ENCODE measurements around the gene RARB.
A peak's percentile ranks its signal among the peaks of the same experiment; 100 is the strongest.

Gene RARB

GRCh38 chr3:25469558-25469957 is 41.5 kb downstream of the RARB start:
- TF ChIP-seq CTCF (conservative IDR thresholded peaks at IDR 0.05; ENCODE audit: low read depth, low read length): no peak
- DNase-seq (ENCODE audit: low read depth): no peak
- H3K4me3 ChIP-seq (ENCODE audit: low read length): no peak overlapping the region

GRCh38 chr3:25471081-25471768 is 43.2 kb downstream of the RARB start:
- H3K4me3 ChIP-seq (ENCODE audit: low read length): peak overlapping the region; percentile 25
- DNase-seq (ENCODE audit: low read depth): no peak
- TF ChIP-seq CTCF (conservative IDR thresholded peaks at IDR 0.05; ENCODE audit: low read depth, low read length): no peak

GRCh38 chr3:25472153-25472552 is 44.1 kb downstream of the RARB start:
- TF ChIP-seq CTCF (conservative IDR thresholded peaks at IDR 0.05; ENCODE audit: low read depth, low read length): no peak
- no peak overlapping the region for H3K4me3 ChIP-seq (ENCODE audit: low read length)
- no peak for DNase-seq (ENCODE audit: low read depth)

- H3K4me3 ChIP-seq (ENCODE audit: low read length): no peak overlapping the region
- DNase-seq (ENCODE audit: low read depth): no peak
- TF ChIP-seq CTCF (conservative IDR thresholded peaks at IDR 0.05; ENCODE audit: low read depth, low read length): no peak
These were observed 44.7 kb downstream of the RARB start for GRCh38 chr3:25472731-25473130.

GRCh38 chr3:25473246-25473645 is 45.2 kb downstream of the RARB start:
- no peak for DNase-seq (ENCODE audit: low read depth)
- no peak overlapping the region for H3K4me3 ChIP-seq (ENCODE audit: low read length)
- no peak for TF ChIP-seq CTCF (conservative IDR thresholded peaks at IDR 0.05; ENCODE audit: low read depth, low read length)

GRCh38 chr3:25474052-25474451 is 46.0 kb downstream of the RARB start:
- TF ChIP-seq CTCF (conservative IDR thresholded peaks at IDR 0.05; ENCODE audit: low read depth, low read length): no peak
- no peak overlapping the region for H3K4me3 ChIP-seq (ENCODE audit: low read length)
- no peak for DNase-seq (ENCODE audit: low read depth)

GRCh38 chr3:25476639-25477038 is 48.6 kb downstream of the RARB start:
- no peak for TF ChIP-seq CTCF (conservative IDR thresholded peaks at IDR 0.05; ENCODE audit: low read depth, low read length)
- DNase-seq (ENCODE audit: low read depth): no peak
- H3K4me3 ChIP-seq (ENCODE audit: low read length): no peak overlapping the region
